Measurements from ENCODE around the gene MTFR1L. TPM values are rescaled to one million over a fixed set of nuclear protein-coding genes. Genes with fewer than 3 reads are reported as not detected.

Gene MTFR1L
- total RNA-seq, 1 donor from 2014 or later = 34.6 TPM

GRCh38 chr1:25877155-25877554, 57.4 kb downstream of the MTFR1L start:
- intact Hi-C loops (cut with micrococcal nuclease) = loop anchor here (10.0 kb wide), 2 partner anchors 358 to 1232 kb away; partner anchors contain the start of genes CEP85 and SRRM1
- no peaks in the 10 kb centered on the region for H3K36me3 Mint-ChIP-seq (ENCODE audit: low read depth)
- no peak for TF ChIP-seq CTCF (IDR thresholded peaks at IDR 0.05)
- H3K27me3 Mint-ChIP-seq = no peaks in the 10 kb centered on the region
- H3K4me1 Mint-ChIP-seq = peaks cover 29% of the 10 kb centered on the region
- ChIA-PET CTCF (interaction anchor here (2.0 kb wide), 1 partner anchor 18 kb away, joined by 7 read pairs; no protein-coding TSS in a partner anchor), POLR2A (no interaction called here)
- no peak overlapping the region for H3K4me3 Mint-ChIP-seq
- ATAC-seq (ENCODE audit: low read depth) (no peak), DNase-seq (no peak)
- H3K9me3 Mint-ChIP-seq = no peaks in the 10 kb centered on the region
- H3K27ac Mint-ChIP-seq = no peak overlapping the region

DNA sequence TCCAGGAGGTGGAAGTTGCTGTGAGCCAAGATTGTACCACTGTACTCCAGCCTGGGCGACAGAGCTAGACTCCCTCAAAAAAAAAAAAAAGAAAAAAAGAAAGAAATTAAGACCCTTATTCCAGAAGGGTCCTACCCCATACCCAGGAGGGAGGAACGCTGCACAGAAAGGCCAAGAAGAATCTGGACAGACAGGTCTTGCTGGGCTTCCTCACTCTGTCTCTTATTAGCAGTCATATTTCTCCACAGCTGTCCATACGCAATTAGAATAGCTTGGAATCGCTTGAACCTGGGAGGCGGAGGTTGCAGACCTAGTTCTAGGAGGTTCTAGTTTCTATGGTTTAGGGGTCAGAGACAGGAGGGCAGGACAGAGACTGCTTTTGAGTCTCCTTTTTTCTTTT, 58.9 kb downstream of the MTFR1L start:
- intact Hi-C loops (cut with micrococcal nuclease) = loop anchor here (10.0 kb wide), 2 partner anchors 356 to 1234 kb away; partner anchors contain the start of genes CEP85 and SRRM1
- DNase-seq (no peak), ATAC-seq (ENCODE audit: low read depth) (no peak)
- Mint-ChIP-seq H3K4me3 (no peak overlapping the region), H3K27me3 (no peaks in the 10 kb centered on the region), H3K9me3 (no peaks in the 10 kb centered on the region), H3K27ac (no peak overlapping the region), H3K4me1 (peaks cover 16% of the 10 kb centered on the region), H3K36me3 (ENCODE audit: low read depth) (no peaks in the 10 kb centered on the region)
- no peak for TF ChIP-seq CTCF (IDR thresholded peaks at IDR 0.05)
- POLR2A ChIA-PET = no interaction called here
- CTCF ChIA-PET = no interaction called here

DNA sequence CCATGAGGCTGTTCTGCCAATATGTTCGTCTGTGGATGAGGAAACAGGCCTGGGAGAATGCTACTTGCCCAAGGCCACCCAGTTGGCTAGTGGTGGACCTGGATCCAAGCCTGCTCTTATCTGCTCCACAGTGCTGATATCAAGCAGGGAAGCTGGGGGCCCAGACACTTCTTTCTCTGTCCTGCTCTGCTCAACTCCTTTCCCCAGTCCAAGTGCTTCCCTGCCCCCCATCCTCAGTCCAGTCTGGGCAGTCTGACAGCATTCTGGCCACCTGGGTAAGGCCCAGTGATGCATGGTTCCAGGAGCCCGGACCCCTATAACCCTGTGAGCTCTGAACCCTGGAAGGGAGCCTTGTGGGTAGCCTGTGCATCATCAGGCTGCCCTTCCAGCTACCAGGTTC, 59.9 kb downstream of the MTFR1L start:
- ChIA-PET CTCF (interaction anchor here (1.0 kb wide), 1 partner anchor 16 kb away, joined by 3 read pairs; no protein-coding TSS in a partner anchor), POLR2A (no interaction called here)
- no peak for TF ChIP-seq CTCF (IDR thresholded peaks at IDR 0.05)
- Mint-ChIP-seq H3K27me3 (no peaks in the 10 kb centered on the region), H3K27ac (no peak overlapping the region), H3K36me3 (ENCODE audit: low read depth) (no peaks in the 10 kb centered on the region), H3K4me3 (no peak overlapping the region), H3K4me1 (peaks cover 9% of the 10 kb centered on the region), H3K9me3 (no peaks in the 10 kb centered on the region)
- no peak for ATAC-seq (ENCODE audit: low read depth)
- DNase-seq = no peak
- intact Hi-C loops (cut with micrococcal nuclease) = loop anchor here (10.0 kb wide), 2 partner anchors 355 to 1235 kb away; partner anchors contain the start of genes CEP85 and SRRM1

GRCh38 chr1:25880518-25880917, 60.8 kb downstream of the MTFR1L start:
- Mint-ChIP-seq H3K4me3 (no peak overlapping the region), H3K4me1 (peaks cover 4% of the 10 kb centered on the region), H3K9me3 (no peaks in the 10 kb centered on the region), H3K27ac (no peak overlapping the region), H3K36me3 (ENCODE audit: low read depth) (no peaks in the 10 kb centered on the region), H3K27me3 (no peaks in the 10 kb centered on the region)
- POLR2A ChIA-PET = no interaction called here
- CTCF ChIA-PET = no interaction called here
- TF ChIP-seq CTCF (IDR thresholded peaks at IDR 0.05) = no peak
- DNase-seq (no peak), ATAC-seq (ENCODE audit: low read depth) (no peak)
- intact Hi-C loops (cut with micrococcal nuclease) = no loop called here

- no peak for TF ChIP-seq CTCF (IDR thresholded peaks at IDR 0.05)
- no peak for ATAC-seq (ENCODE audit: low read depth)
- CTCF ChIA-PET = no interaction called here
These were observed 61.5 kb downstream of the MTFR1L start for GRCh38 chr1:25881266-25881665.

More at GRCh38 chr1:25881266-25881665, 61.5 kb downstream of the MTFR1L start:
- Mint-ChIP-seq H3K4me1 (no peaks in the 10 kb centered on the region), H3K27me3 (no peaks in the 10 kb centered on the region), H3K36me3 (ENCODE audit: low read depth) (no peaks in the 10 kb centered on the region), H3K4me3 (no peak overlapping the region), H3K9me3 (no peaks in the 10 kb centered on the region), H3K27ac (no peak overlapping the region)
- POLR2A ChIA-PET = no interaction called here
- no peak for DNase-seq
- intact Hi-C loops (cut with micrococcal nuclease) = no loop called here

Other genes with a start within 250 kb of the MTFR1L start
- 0.20 and 0.34 TPM in 2 replicates for gene MAN1C1, start 203.2 kb upstream of the MTFR1L start, total RNA-seq
- 13.5 and 15.1 TPM in 2 replicates for gene SELENON, start 19.8 kb upstream of the MTFR1L start, total RNA-seq
- gene AUNIP, start 39.5 kb downstream of the MTFR1L start, total RNA-seq = 0.42 and 0.64 TPM in 2 replicates
- gene PAQR7, start 55.8 kb downstream of the MTFR1L start, total RNA-seq = 3.7 and 4.6 TPM in 2 replicates
- gene STMN1, start 86.5 kb downstream of the MTFR1L start, total RNA-seq = 24.8 and 25.6 TPM in 2 replicates
- 5.4 and 9.2 TPM in 2 replicates for gene PAFAH2, start 178.1 kb downstream of the MTFR1L start, total RNA-seq
- not detected in 2 replicates for gene EXTL1, start 201.8 kb downstream of the MTFR1L start, total RNA-seq
- not detected in 2 replicates for gene SLC30A2, start 226.2 kb downstream of the MTFR1L start, total RNA-seq
- not detected in 2 replicates for gene TRIM63, start 247.7 kb downstream of the MTFR1L start, total RNA-seq